GM21381 (cell line): ENCODE results near the gene SEC16A.

Source experiments
- ATAC-seq: cut with Tn5 transposase; IDR thresholded peaks from one replicate; pipeline ENCODE4 v1.9.1; 2021; ENCODE audit warnings: mild to moderate bottlenecking, moderate library complexity; ENCODE audit not compliant: unreplicated experiment

SEC16A gene

DNA sequence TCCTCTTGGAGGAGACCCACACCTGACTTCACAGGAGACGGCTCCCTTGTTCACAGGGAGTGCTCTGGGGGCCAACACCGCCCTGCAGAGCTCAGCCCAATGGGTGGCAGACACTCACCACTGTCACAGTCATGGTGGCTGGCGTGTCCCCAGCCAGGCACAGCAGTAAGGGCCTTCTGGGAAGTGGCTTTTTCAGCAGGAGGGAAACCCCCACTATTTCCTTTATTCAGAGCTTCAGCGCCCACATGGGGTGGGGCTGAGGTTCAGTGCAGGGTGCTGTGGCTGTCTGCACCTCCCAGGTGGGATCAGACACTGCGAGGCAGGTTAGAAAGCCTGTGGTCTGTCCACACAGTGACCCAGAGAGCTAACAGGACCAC lies 79.3 kb downstream of the SEC16A start:
- no peak for ATAC-seq

DNA sequence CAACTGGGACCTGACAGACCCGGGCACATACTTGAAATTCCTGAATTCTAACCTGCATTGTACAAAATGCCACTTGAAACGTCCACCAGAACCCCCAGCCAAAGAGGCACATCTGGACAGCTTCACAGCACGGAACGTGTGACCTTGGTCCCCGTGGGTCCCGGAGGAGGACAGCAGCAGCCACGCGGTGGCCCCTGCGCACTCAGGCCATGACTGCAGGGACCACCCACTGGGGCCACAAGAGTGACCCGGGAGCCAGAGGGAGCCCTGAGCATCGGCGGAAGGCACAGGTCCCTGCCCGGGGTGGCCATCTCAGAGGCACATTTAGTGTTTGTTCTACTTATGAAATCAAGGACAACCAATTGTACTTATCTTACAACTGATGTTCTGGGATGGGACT lies 80.8 kb downstream of the SEC16A start:
- no peak for ATAC-seq

DNA sequence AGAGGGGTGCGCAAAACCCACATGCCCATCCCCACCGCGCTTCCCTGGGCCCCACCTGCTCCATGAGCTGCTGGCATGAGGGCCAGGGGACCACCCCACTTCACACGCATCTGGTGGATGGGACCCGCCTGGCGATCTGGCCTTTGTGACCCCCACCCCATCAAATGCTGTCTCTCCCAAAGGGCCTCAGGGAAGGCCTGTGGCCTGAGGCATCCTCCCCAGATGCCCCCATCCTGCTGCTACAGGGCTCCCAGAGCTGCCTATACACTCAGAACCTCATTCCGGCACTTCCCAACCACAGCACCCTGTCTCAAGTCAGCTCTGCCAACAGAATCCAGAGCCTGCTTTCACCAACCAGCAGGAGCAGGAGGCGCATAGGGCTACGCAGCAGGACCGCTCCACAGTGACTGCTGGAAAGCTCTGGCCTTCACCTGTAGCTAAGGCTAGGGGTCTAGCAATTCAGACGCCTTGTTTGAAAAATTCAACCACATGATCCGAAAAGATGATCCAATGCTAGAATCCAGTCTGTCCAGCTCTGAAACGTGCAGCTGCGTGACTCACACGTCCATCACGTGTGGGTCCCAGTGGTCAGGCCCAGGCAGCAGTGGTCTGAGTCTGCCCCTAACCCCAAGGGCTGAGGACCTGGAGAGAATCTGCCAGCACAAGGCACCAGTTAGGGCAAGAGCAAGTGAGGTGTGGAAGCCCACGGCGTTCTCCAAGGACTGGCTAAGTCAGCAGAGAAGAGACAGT lies 81.5 kb downstream of the SEC16A start:
- no peak for ATAC-seq

DNA sequence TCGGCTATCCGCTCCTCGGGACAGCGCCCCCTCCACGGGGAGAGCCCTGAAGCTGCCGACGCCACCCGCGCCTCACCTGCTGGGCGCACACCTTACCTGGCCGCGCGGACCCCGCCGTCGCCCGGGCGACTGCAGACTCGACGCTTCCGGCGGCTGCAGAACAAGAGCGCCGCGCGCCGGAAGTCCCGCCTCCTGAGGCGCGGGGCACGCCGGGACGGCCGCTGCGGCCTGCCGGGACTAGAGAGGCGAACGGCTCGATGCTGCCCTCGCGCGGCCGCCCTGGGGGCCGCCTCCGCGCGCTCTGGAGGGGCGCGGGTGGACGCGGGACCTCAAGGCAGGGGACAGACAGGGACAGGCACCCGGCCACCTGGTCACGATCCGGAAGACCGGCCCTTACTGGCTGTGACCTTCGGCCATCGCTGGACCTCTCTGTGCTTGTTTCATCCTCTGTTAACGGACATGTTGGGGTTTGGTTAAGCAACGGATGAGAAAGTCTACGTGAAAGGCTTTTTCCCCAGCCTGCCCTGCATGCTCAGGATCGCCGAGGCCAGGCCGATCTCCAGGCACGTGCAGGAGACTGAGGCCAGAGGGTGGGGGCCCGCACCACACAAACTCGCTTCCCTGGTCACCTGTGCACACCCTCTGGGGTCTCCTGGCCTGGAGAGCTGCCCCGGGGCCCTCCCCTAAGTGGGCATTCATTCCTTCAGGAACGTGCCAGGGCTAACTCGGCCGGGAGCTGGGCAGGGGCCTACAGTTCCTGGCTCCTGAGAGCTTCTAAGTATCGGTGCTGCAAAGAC lies 82.6 kb downstream of the SEC16A start, which contains the start of gene SNAPC4:
Gene SNAPC4 (minus strand): TSS at position 133 of the 797 bp plus-strand sequence. CDS start 1,742 bp downstream, outside the sequence.
- peak; percentile 74 for ATAC-seq

DNA sequence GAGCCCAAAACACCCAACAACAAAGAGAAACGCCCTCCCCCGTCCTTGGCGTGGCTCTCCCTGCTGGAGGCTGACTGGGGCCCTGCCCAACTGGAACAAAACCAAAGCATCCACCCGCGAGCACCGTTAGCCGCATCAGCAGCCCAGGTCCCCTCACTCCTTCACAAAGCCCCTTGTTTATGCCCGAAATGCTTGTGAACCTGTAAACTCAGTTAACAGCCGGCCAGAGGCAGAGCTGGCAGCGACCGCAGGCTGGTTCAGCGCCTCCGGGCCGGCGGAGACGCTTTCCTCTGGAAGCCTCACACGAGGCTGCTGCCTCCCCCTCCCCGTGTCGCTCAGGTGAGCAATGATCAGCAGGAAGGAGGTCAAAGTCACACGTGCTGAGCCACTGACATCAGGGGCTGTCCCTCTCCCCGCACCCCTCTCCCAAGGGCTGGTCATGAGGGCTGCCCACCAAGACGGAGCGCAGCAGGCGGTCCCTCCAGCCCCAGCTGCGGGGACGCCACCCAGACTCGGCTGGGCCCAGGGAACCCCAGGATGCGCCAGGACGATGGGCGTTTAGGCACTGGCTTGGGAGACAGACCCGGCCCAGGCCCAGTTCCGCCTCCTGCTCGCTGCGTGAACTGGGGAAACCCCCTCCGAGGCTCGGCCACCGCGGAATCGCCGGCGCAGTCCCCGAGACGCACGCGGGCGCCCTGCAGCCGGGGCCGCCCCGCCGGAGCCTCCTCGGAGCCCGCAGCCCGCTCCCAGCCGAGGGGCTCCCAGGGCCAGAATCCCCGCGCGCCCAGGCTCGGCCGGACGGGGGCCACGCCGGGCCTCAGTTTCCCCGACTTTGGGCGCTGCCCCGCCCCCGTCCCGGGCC lies 83.4 kb downstream of the SEC16A start:
- peak; percentile 25 for ATAC-seq

DNA sequence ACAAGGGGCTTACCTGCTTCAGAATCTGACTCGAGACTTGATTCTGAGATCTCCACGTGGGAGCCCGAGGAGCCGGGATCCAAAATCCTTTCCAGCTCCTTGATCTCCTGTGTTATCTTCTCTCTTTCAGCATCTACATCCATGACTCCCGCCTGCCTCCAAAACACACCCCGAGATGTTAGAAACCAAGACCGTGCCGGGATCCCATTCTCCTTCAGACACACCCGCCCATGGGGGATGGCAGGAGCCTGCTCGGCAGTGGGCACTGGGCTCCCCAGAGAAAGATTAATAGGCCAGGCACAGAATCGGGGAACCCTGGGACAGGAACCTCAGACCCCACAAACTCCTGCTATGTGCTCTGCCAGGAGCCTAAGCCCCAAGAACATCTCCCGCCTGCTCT lies 84.6 kb downstream of the SEC16A start:
- no peak for ATAC-seq

DNA sequence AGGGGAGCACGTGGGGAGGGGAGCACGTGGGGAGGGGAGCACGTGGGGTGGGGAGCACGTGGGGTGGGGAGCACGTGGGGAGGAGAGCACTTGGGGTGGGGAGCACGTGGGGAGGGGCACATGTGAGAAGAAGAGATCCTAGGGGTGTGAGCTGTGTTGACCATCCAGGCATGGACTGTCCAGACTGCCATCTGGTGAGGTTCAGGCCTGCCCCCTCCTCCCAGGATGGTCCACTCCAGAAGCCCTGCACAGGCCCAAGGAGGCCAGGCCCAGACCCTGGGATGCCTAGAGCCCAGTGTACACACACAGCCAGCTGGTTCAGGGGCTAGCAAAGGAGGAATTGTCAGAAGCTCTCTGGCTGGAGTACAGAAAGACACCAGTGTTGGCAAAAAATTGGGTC lies 85.2 kb downstream of the SEC16A start:
- no peak for ATAC-seq

DNA sequence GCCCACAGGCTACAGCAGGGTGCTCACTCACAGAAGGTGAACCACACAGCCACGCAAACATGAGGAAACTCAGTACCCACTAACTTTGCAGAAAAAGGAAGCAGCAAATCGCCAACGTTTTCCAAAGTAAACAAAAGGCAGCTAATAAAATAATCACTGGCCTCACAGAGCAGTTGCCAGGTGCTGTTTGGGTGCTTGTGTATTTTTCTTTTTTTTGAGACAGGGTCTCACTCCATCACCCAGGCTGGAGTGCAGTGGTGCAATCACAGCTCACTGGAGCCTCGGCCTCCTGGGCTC lies 86.7 kb downstream of the SEC16A start:
- no peak for ATAC-seq

DNA sequence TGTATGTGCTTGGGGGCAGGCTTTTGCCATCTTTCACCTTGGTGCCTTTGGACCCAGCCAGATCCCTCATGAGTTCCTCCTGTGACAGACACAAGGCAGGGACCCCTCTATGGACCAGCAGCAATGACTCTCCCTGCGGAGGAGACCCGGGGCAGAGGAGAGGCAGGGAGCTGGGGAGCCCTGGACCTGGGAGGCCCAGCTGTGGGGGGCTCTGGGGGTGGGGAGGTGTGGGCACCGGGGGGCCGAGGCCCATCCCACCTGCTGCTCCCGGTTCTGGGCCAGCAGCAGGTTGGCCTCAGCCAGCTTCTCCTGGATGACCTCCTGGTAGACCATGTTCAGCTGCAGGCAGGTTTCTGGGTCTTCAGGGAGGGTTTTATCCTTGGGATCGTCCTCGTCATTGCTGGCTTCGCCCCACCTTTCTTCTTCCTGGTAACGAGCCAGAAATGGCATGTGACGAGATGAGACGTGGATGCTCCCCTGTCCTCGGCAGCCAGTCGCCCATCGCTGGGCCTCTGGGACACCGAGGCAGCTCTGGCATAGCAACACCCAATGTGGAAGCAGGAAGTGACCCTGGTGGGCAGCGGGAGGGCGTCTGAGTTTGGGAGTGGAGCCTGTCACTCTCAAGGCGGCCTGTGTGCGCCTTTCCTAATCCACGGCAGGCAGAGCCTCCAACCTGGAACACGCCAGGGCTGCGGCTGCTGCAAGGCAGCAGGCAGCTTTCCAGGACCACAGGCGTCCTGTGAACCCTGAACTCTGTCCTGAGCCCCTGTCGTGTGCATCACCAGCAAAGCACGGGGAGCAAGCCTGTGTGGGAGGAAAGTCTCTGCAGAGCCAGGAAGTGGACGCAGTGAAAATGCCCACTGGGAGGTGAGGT lies 87.3 kb downstream of the SEC16A start:
- no peak for ATAC-seq

DNA sequence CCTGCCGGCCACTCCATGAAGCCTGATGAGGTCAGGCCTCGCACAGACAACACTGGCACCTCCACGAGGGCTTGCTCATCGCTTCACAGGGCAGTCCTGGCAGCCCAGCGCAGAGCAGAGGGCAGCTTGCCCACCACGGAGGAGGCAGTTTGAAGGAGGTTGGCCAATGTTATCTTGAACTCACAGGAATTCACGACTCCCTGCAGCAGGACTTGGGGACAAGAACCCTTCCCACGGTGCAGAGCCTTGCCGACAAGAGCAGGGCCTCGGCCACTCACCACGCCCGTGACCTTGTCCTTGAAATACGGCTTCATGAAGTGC lies 87.9 kb downstream of the SEC16A start:
- ATAC-seq: no peak

DNA sequence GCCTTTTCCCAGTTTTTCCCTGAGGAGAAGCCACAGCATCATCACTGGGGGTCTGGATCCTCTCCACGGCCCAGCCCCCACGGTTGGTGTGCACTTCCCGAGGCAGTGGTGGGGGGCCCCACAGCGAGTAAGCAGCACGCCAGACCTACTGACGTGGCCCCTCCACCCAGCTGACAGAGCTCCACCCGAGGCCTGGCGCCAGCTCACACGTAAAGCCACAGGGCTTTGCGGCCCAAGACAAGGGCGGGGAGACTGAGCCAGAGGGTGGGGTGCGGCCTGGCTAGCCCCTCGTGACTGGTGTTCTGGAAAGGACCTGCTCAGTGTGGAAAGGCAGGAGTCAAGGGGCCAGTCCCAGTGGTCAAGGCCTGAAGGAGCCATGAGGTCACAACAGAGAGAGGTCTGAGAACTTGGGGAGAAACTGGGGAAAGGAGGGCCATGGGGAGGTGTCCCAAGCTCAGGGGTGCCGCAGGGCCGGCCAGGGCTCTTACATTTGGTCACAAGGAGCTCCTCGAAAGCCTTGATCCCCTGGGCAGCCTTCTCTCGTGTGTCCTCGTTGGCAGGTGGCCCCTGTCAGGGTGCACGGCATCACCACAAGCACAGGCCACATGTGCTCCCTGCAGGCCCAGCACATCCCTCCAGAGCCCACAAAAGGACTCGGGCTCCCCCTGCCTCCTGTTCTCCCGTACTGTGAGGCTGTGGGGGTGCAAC lies 88.4 kb downstream of the SEC16A start:
- ATAC-seq: no peak

DNA sequence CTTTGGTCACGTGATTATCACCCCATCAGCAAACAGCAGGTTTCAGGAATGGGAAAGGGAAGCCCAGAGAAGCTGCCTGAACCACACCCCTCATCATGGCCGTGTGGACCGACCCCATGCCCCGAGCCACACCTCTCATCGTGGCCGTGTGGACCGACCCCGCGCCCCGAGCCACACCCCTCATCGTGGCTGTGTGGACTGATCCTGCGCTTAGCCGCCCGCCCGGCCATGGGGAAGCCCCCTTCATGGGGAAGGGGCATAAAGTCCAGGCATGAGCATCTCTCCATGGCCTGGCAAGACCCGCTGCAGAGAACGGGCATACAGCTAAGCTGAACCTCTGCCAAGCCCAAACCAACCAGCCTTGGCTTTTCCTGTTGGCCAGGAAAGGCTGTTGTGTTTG lies 89.3 kb downstream of the SEC16A start:
- ATAC-seq: no peak

DNA sequence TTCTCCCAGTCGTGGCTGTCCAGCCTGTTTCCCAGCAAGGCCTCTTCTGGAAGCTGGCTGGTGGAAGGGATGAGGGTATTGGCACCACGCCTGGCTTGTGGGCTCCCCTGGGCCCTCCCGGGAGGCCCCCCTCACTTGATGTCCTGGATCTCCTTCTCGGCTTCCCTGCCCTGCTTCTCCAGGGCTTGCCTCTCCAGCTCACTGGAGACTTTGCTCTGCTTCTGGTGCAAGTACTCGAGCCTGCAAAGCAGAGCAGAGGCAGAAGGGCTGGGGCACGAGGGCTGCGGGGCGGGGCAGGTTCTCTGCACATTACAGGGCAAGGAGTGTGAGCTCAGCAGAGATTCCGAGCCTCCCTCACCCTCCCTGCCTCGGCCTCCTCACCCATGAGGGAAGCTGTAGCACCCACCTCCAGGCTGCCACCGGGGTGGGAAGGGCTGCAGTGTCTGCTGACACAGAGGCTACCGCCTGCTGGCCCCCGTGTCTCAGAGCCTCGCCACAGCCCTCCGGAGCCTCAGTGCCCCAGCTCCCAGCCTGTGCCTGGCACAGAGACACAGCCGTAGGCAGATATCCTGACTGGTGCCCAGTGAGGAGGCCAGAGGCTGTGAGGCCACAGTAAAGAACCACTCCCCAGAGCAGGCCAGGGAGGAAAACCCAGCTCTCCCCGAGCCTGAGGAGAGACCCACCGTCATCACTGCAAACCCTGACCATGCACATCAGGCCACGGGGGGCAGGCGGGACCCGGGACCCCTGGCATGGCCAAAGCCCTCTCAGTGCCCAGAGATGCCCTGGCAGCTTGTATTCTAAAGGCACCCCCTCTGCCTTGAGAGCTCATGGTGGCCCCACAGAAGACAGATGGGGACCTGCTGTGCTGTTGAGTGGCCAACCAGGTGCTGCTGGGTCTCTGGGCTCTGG lies 90.0 kb downstream of the SEC16A start:
- ATAC-seq: no peak

DNA sequence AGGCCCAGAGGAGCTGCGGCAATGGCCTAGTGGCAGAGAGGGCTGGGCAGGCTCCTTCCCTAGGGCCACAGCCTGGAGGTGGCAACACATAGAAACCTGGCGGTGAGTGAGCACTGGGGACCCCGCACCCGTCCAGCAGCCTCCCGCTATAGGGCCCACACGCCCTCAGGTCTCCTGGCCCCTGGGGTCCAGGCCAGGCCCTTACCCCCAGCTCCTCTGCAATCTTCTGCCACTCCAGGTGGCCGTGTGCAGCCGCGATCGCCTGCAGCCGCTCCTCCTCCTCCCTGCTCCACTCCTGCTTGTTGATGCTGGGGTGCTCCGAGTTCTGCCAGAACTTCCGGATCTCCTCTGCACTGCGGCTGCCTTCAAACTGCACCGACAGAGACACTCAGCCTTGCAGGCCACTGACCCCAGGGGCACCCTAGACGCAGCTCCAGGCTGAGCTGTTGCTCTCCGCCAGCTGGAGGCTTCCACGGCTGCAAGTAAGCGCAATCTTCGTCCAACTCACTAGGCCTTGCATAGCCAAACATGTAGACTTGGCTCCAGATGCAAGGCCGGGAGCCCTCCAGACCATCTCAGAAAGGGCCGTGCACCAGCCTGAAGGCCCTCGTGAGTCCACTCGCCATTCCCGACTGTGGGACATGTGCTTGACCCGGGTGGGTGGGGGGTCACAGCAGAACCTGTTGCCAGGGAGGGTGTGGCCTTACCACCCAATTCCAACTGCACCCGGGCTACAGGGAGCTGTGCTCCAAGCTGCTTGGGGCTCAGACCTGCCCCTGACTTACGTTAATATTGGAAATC lies 90.9 kb downstream of the SEC16A start:
- ATAC-seq: no peak
